SK-N-SH (cell line): ENCODE measurements around the gene PSMD7. TPM values are rescaled to one million over a fixed set of nuclear protein-coding genes. Genes with fewer than 3 reads are reported as not detected.
"Not testable (repeated sequence)": the region's sequence is repeated elsewhere in the genome, so short reads cannot be mapped to it uniquely, and the experiment has no call there.

Experiments
- CTCF ChIA-PET: fragments of 300-600, 350-600 bp; formaldehyde crosslinking; extraction: SDS; loops from one replicate; lab custom pipeline; 2021; lab: Yijun Ruan, JAX
- POLR2A ChIA-PET: fragments of 350-600 bp; sonication (Branson Sonifier 250); formaldehyde crosslinking; extraction: SDS; loops from one replicate; lab custom pipeline; 2020; ENCODE audit warnings: antibody characterized with exemption, inconsistent platforms; lab: Yijun Ruan, JAX
- DNase-seq: peaks from one replicate; pipeline ENCODE4 v3.0.0; 2012
- H2AFZ ChIP-seq: fragments of 200-600 bp; sonication (generic); 2 replicates; pipeline ENCODE4 v1.8.1; 2016; ENCODE audit warnings: antibody characterized with exemption, mild to moderate bottlenecking, low read depth
- H3F3A ChIP-seq: fragments of 200-600 bp; sonication (generic); replicated peaks from 2 replicates; pipeline ENCODE3; 2016; ENCODE audit warnings: antibody characterized with exemption, mild to moderate bottlenecking; ENCODE audit not compliant: insufficient read depth
- H3K27ac ChIP-seq, 2 experiments: fragments of 200-500 bp in 1 of 2; fragments of 200-600 bp in 1 of 2; sonication (Bioruptor generic) in 1 of 2; sonication (generic), shearing (Covaris generic) in 1 of 2; 2 replicates each; pipeline versions ENCODE4 v1.5.1 to v1.6.1; 2014 to 2016; ENCODE audit warnings: low read depth in 2 of 2, inconsistent platforms in 1 of 2, low read length in 1 of 2, mild to moderate bottlenecking in 1 of 2, mixed read lengths in 1 of 2
- H3K27me3 ChIP-seq: fragments of 200-600 bp; sonication (generic), shearing (Covaris generic); 2 replicates; pipeline ENCODE4 v1.6.1; 2016; ENCODE audit warnings: mixed run types; ENCODE audit not compliant: insufficient read depth
- H3K36me3 ChIP-seq, 2 experiments: fragments of 200-500 bp in 1 of 2; fragments of 200-600 bp in 1 of 2; sonication (Bioruptor generic) in 1 of 2; sonication (generic) in 1 of 2; replicated peaks in 1 of 2; 2 replicates each; pipeline versions ENCODE3 to v1.5.1; 2014 to 2016; ENCODE audit warnings: low read length in 1 of 2, mild to moderate bottlenecking in 1 of 2; ENCODE audit not compliant: insufficient read depth in 2 of 2, control insufficient read depth in 1 of 2
- H3K4me1 ChIP-seq, 2 experiments: fragments of 200-500 bp in 1 of 2; fragments of 200-600 bp in 1 of 2; sonication (Bioruptor generic) in 1 of 2; sonication (generic), shearing (Covaris generic) in 1 of 2; 2 replicates each; pipeline versions ENCODE4 v1.5.1 to v1.6.1; 2014 to 2016; ENCODE audit warnings: low read depth in 1 of 2, low read length in 1 of 2, mixed run types in 1 of 2; ENCODE audit not compliant: insufficient read depth in 2 of 2, control insufficient read depth in 1 of 2
- H3K4me2 ChIP-seq: fragments of 200-600 bp; sonication (generic), shearing (Covaris generic); 2 replicates; pipeline ENCODE4 v1.6.1; 2017; ENCODE audit warnings: mixed run types
- H3K4me3 ChIP-seq, 2 experiments: fragments of 200-500 bp in 1 of 2; fragments of 200-600 bp in 1 of 2; sonication (Bioruptor generic) in 1 of 2; sonication (generic), shearing (Covaris generic) in 1 of 2; 2 replicates each; pipeline versions ENCODE4 v1.5.1 to v1.8.1; 2014 to 2016; ENCODE audit warnings: low read depth in 2 of 2, inconsistent platforms in 1 of 2, low read length in 1 of 2, mild to moderate bottlenecking in 1 of 2, mixed read lengths in 1 of 2, moderate library complexity in 1 of 2
- H3K79me2 ChIP-seq: fragments of 200-600 bp; sonication (generic); 2 replicates; pipeline ENCODE4 v1.8.1; 2017; ENCODE audit warnings: mild to moderate bottlenecking; ENCODE audit not compliant: insufficient read depth
- H3K9ac ChIP-seq: fragments of 200-600 bp; sonication (generic); 2 replicates; pipeline ENCODE4 v1.6.1; 2017; ENCODE audit warnings: mixed run types
- H3K9me2 ChIP-seq: fragments of 200-600 bp; sonication (generic); 2 replicates; pipeline ENCODE4 v1.6.1; 2017; ENCODE audit warnings: mixed run types
- H3K9me3 ChIP-seq: fragments of 200-600 bp; sonication (generic); 2 replicates; pipeline ENCODE4 v1.6.1; 2017; ENCODE audit warnings: mixed run types, mild to moderate bottlenecking, moderate library complexity
- H4K20me1 ChIP-seq: fragments of 200-600 bp; sonication (generic); 2 replicates; pipeline ENCODE4 v1.6.1; 2017; ENCODE audit warnings: mild to moderate bottlenecking, mixed run types; ENCODE audit not compliant: insufficient read depth
- WGBS: methylation state at CpG from one replicate; pipeline ENCODE4 v1.1.6; 2017; ENCODE audit warnings: low lambda C conversion rate; 5-methylcytosine and 5-hydroxymethylcytosine counted together
- polyA plus RNA-seq, 3 experiments: library from polyadenylated mRNA; depleted of rRNA; stranded (reverse); fragments of >200 nt; gene quantifications; 2 replicates each; pipeline ENCODE4 v1.2.3, GENCODE V29; 2012

PSMD7 gene
- polyA plus RNA-seq, 1 of the 3 experiments (the other 2 are of a cell fraction), result 142 TPM

GRCh38 chr16:74332469-74332868 lies 35.9 kb downstream of the PSMD7 start:
- H3K36me3 ChIP-seq, result peaks cover 8 to 10% of the 10 kb centered on the region in 2 experiments
- H3K4me3 ChIP-seq, H4K20me1 ChIP-seq, H3K9me2 ChIP-seq, H3K4me1 ChIP-seq, H3K79me2 ChIP-seq, POLR2A ChIA-PET, H3K27me3 ChIP-seq, H3K4me2 ChIP-seq, CTCF ChIA-PET, H2AFZ ChIP-seq, DNase-seq, H3K9me3 ChIP-seq, H3K27ac ChIP-seq, H3F3A ChIP-seq, H3K9ac ChIP-seq: not testable (repeated sequence)
- 100% methylated on average over 4 of the region's 8 CpGs for WGBS

- H3K4me1 ChIP-seq, H3F3A ChIP-seq, H3K4me2 ChIP-seq, H3K9me2 ChIP-seq, H3K79me2 ChIP-seq, CTCF ChIA-PET, DNase-seq, H3K4me3 ChIP-seq, H3K27ac ChIP-seq, H4K20me1 ChIP-seq, H2AFZ ChIP-seq, H3K27me3 ChIP-seq, H3K9ac ChIP-seq, H3K9me3 ChIP-seq, POLR2A ChIA-PET: not testable (repeated sequence)
- 100% methylated on average over 2 of the region's 3 CpGs for WGBS
- peaks cover 8 to 12% of the 10 kb centered on the region in 2 experiments for H3K36me3 ChIP-seq
Measured at GRCh38 chr16:74337506-74337905, 40.9 kb downstream of the PSMD7 start.

GRCh38 chr16:74339226-74339625 lies 42.6 kb downstream of the PSMD7 start:
- H3F3A ChIP-seq, H3K79me2 ChIP-seq, H3K4me2 ChIP-seq, H3K27me3 ChIP-seq, H4K20me1 ChIP-seq, H3K9me3 ChIP-seq, H2AFZ ChIP-seq, H3K27ac ChIP-seq, H3K4me1 ChIP-seq, H3K4me3 ChIP-seq, H3K9me2 ChIP-seq, POLR2A ChIA-PET, H3K9ac ChIP-seq, CTCF ChIA-PET, DNase-seq: not testable (repeated sequence)
- peaks cover 11 to 13% of the 10 kb centered on the region in 2 experiments for H3K36me3 ChIP-seq
- 86% methylated on average over 10 of the region's 10 CpGs for WGBS

- 80% methylated on average over 4 of the region's 4 CpGs for WGBS
- H3K9me2 ChIP-seq, H4K20me1 ChIP-seq, H3K9ac ChIP-seq, H3K27ac ChIP-seq, H2AFZ ChIP-seq, H3K4me2 ChIP-seq, CTCF ChIA-PET, H3K79me2 ChIP-seq, POLR2A ChIA-PET, H3K4me1 ChIP-seq, H3F3A ChIP-seq, H3K27me3 ChIP-seq, H3K4me3 ChIP-seq, DNase-seq, H3K9me3 ChIP-seq: not testable (repeated sequence)
- peaks cover 18% of the 10 kb centered on the region in 2 experiments for H3K36me3 ChIP-seq
Measured at GRCh38 chr16:74353038-74353437, 56.4 kb downstream of the PSMD7 start.

Other genes starting within 250 kb of the PSMD7 start
- gene NPIPB15, start 79.5 kb downstream of the PSMD7 start, polyA plus RNA-seq (2012; rRNA removed), result 0.52 TPM in 1 of 2 replicates, not detected in the other
- gene CLEC18B, start 124.7 kb downstream of the PSMD7 start, polyA plus RNA-seq (2012; rRNA removed), result 0.10 and 0.18 TPM in 2 replicates